Activated T-cell treated with anti-CD3 and anti-CD28 coated beads, Interleukin-2, amount 50 U/mL, for 72 hours (primary cell): ENCODE measurements around the gene CCNJL. TPM values are rescaled to one million over a fixed set of nuclear protein-coding genes. Genes with fewer than 3 reads are reported as not detected.
"Not testable (repeated sequence)": the region's sequence is repeated elsewhere in the genome, so short reads cannot be mapped to it uniquely, and the experiment has no call there.

Source experiments
- ATAC-seq, 2 donors: fragments of 150-1000 bp; cut with Tn5 transposase; replicated peaks in 1 of 2; 2 replicates each; pipeline ENCODE4 v1.10.0; 2021; ENCODE audit warnings: moderate library complexity in 2 of 2, mild to moderate bottlenecking in 1 of 2
- DNase-seq, 2 donors: peaks; one replicate each; pipeline ENCODE4 v3.0.0; 2021 to 2022; ENCODE audit warnings: mixed read lengths in 1 of 2
- H3K27ac Mint-ChIP-seq: one replicate; pipeline ENCODE4 v1.8.0; 2022; ENCODE audit warnings: mild to moderate bottlenecking, moderate library complexity, mixed read lengths
- H3K27me3 Mint-ChIP-seq: one replicate; pipeline ENCODE4 v1.8.0; 2022; ENCODE audit warnings: low read depth, mixed read lengths
- H3K36me3 Mint-ChIP-seq, 2 donors: one replicate each; pipeline ENCODE4 v1.8.0; 2022; ENCODE audit warnings: mixed read lengths in 2 of 2, mild to moderate bottlenecking in 1 of 2; ENCODE audit not compliant: insufficient read depth in 2 of 2
- H3K4me1 Mint-ChIP-seq: one replicate; pipeline ENCODE4 v1.8.0; 2022; ENCODE audit warnings: low read depth, mixed read lengths
- H3K4me3 Mint-ChIP-seq, 2 donors: one replicate each; pipeline ENCODE4 v1.8.0; 2022; ENCODE audit warnings: mild to moderate bottlenecking in 2 of 2, mixed read lengths in 2 of 2, moderate library complexity in 2 of 2
- H3K9me3 Mint-ChIP-seq, 2 donors: one replicate each; pipeline ENCODE4 v1.8.0; 2022; ENCODE audit warnings: mixed read lengths in 2 of 2
- total RNA-seq, 2 donors: library from RNA; stranded (reverse); gene quantifications; one replicate each; pipeline ENCODE4 v1.2.3, GENCODE V29; 2022

CCNJL gene
- total RNA-seq, 2 donors from 2014 or later, result not detected

- H3K27ac Mint-ChIP-seq, result no peak overlapping the region
- ATAC-seq (no peak), DNase-seq (no peak)
- H3K27me3 Mint-ChIP-seq, result no peaks in the 10 kb centered on the region
- no peaks in the 10 kb centered on the region for H3K36me3 Mint-ChIP-seq
- H3K9me3 Mint-ChIP-seq, result no peaks in the 10 kb centered on the region
- no peaks in the 10 kb centered on the region for H3K4me1 Mint-ChIP-seq
- H3K4me3 Mint-ChIP-seq, result no peak overlapping the region
Measured at GRCh38 chr5:160349249-160349934, 37.0 kb upstream of the CCNJL start.

- Mint-ChIP-seq H3K27me3 (no peaks in the 10 kb centered on the region), H3K4me3 (no peak overlapping the region), H3K4me1 (no peaks in the 10 kb centered on the region), H3K36me3 (no peaks in the 10 kb centered on the region), H3K9me3 (no peaks in the 10 kb centered on the region), H3K27ac (no peak overlapping the region)
- no peak for DNase-seq
- ATAC-seq, result no peak
Measured at GRCh38 chr5:160348080-160348479, 35.7 kb upstream of the CCNJL start.

DNA sequence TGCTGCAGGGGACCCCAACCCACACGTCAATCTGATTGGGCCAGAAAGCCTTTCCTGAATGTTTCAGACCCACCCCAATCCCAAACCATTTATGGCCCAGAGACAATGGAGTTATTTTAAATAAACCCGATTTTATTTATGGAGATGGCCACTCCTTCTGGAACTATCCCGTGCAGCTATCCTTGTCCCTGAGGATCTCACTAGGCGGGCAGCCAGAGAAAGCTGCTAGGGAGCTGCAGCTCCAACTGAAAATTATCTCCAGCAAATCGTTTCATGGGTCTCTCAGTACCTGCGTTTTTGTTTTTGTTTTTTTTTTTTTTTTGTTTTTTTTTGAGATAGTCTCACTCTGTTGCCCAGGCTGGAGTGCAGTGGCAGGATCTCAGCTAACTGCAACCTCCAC lies 35.1 kb upstream of the CCNJL start:
- no peaks in the 10 kb centered on the region for H3K36me3 Mint-ChIP-seq
- no peak overlapping the region for H3K27ac Mint-ChIP-seq
- H3K4me1 Mint-ChIP-seq, result no peaks in the 10 kb centered on the region
- no peak for DNase-seq
- H3K4me3 Mint-ChIP-seq, result no peak overlapping the region
- ATAC-seq, result no peak
- H3K27me3 Mint-ChIP-seq, result no peaks in the 10 kb centered on the region
- H3K9me3 Mint-ChIP-seq, result no peaks in the 10 kb centered on the region

- no peaks in the 10 kb centered on the region for H3K4me1 Mint-ChIP-seq
- no peak for ATAC-seq
- no peaks in the 10 kb centered on the region for H3K9me3 Mint-ChIP-seq
Measured at GRCh38 chr5:160342413-160342941, 30.1 kb upstream of the CCNJL start.

GRCh38 chr5:160341309-160341870 lies 29.0 kb upstream of the CCNJL start:
- Mint-ChIP-seq H3K27ac (no peak overlapping the region), H3K9me3 (no peaks in the 10 kb centered on the region), H3K27me3 (no peaks in the 10 kb centered on the region), H3K4me1 (no peaks in the 10 kb centered on the region), H3K4me3 (no peak overlapping the region), H3K36me3 (no peaks in the 10 kb centered on the region)
- DNase-seq (no peak), ATAC-seq (no peak)

More at GRCh38 chr5:160342413-160342941, 30.1 kb upstream of the CCNJL start:
- DNase-seq, result no peak
- H3K27ac Mint-ChIP-seq, result no peak overlapping the region
- H3K27me3 Mint-ChIP-seq, result no peaks in the 10 kb centered on the region
- no peak overlapping the region for H3K4me3 Mint-ChIP-seq
- no peaks in the 10 kb centered on the region for H3K36me3 Mint-ChIP-seq

- H3K4me3 Mint-ChIP-seq, H3K36me3 Mint-ChIP-seq, H3K9me3 Mint-ChIP-seq, H3K27ac Mint-ChIP-seq, DNase-seq, H3K4me1 Mint-ChIP-seq, H3K27me3 Mint-ChIP-seq: not testable (repeated sequence)
- peak in 1 of 2 donors; percentile 15 for ATAC-seq
Measured at GRCh38 chr5:160340513-160340912, 28.1 kb upstream of the CCNJL start.

GRCh38 chr5:160339406-160340130 lies 27.2 kb upstream of the CCNJL start:
- Mint-ChIP-seq H3K36me3 (no peaks in the 10 kb centered on the region), H3K4me1 (no peaks in the 10 kb centered on the region), H3K9me3 (no peaks in the 10 kb centered on the region), H3K27ac (no peak overlapping the region), H3K27me3 (no peaks in the 10 kb centered on the region), H3K4me3 (no peak overlapping the region)
- DNase-seq (no peak), ATAC-seq (peak in 1 of 2 donors; percentile 60)

GRCh38 chr5:160334716-160335115 lies 22.4 kb upstream of the CCNJL start:
- H3K27ac Mint-ChIP-seq, H3K27me3 Mint-ChIP-seq, H3K9me3 Mint-ChIP-seq, ATAC-seq, H3K36me3 Mint-ChIP-seq, DNase-seq, H3K4me3 Mint-ChIP-seq: not testable (repeated sequence)
- peaks cover 11% of the 10 kb centered on the region for H3K4me1 Mint-ChIP-seq

GRCh38 chr5:160333721-160334120 lies 21.4 kb upstream of the CCNJL start:
- H3K36me3 Mint-ChIP-seq, result no peaks in the 10 kb centered on the region
- no peak for ATAC-seq
- peaks cover 11% of the 10 kb centered on the region for H3K4me1 Mint-ChIP-seq
- DNase-seq, result no peak
- H3K27ac Mint-ChIP-seq, result no peak overlapping the region
- H3K27me3 Mint-ChIP-seq, result peaks cover 6% of the 10 kb centered on the region
- H3K9me3 Mint-ChIP-seq, result no peaks in the 10 kb centered on the region
- H3K4me3 Mint-ChIP-seq, result no peak overlapping the region

- H3K9me3 Mint-ChIP-seq, result peaks cover 0 to 2% of the 10 kb centered on the region in 2 donors
- peak in 1 of 2 donors; percentile 10 for DNase-seq
- no peak overlapping the region for H3K27ac Mint-ChIP-seq
- H3K4me1 Mint-ChIP-seq, result peaks cover 11% of the 10 kb centered on the region
- no peaks in the 10 kb centered on the region for H3K36me3 Mint-ChIP-seq
- peaks cover 6% of the 10 kb centered on the region for H3K27me3 Mint-ChIP-seq
- ATAC-seq, result peak in 1 of 2 donors; percentile 47
- H3K4me3 Mint-ChIP-seq, result no peak overlapping the region
Measured at GRCh38 chr5:160330212-160330611, 17.8 kb upstream of the CCNJL start.

- Mint-ChIP-seq H3K9me3 (peaks cover 0 to 2% of the 10 kb centered on the region in 2 donors), H3K4me3 (no peak overlapping the region), H3K27ac (peak overlapping the region; percentile 18), H3K4me1 (peaks cover 11% of the 10 kb centered on the region), H3K36me3 (no peaks in the 10 kb centered on the region), H3K27me3 (no peaks in the 10 kb centered on the region)
- ATAC-seq, result no peak
- DNase-seq, result no peak
Measured at GRCh38 chr5:160327818-160328217, 15.5 kb upstream of the CCNJL start.

GRCh38 chr5:160326981-160327380 lies 14.6 kb upstream of the CCNJL start:
- ATAC-seq (no peak), DNase-seq (no peak)
- H3K27ac Mint-ChIP-seq, result no peak overlapping the region
- peaks cover 11% of the 10 kb centered on the region for H3K4me1 Mint-ChIP-seq
- H3K36me3 Mint-ChIP-seq, result no peaks in the 10 kb centered on the region
- H3K9me3 Mint-ChIP-seq, result peaks cover 0 to 2% of the 10 kb centered on the region in 2 donors
- no peak overlapping the region for H3K4me3 Mint-ChIP-seq
- H3K27me3 Mint-ChIP-seq, result no peaks in the 10 kb centered on the region

GRCh38 chr5:160325716-160326115 lies 13.4 kb upstream of the CCNJL start:
- no peak for DNase-seq
- Mint-ChIP-seq H3K9me3 (peaks cover 0 to 2% of the 10 kb centered on the region in 2 donors), H3K36me3 (no peaks in the 10 kb centered on the region), H3K27ac (no peak overlapping the region), H3K27me3 (peaks cover 5% of the 10 kb centered on the region), H3K4me1 (peaks cover 10% of the 10 kb centered on the region), H3K4me3 (no peak overlapping the region)
- no peak for ATAC-seq
